Lower leg skin (tissue), 4 donors: ENCODE measurements around the gene GLIS2. TPM values are rescaled to one million over a fixed set of nuclear protein-coding genes. Genes with fewer than 3 reads are reported as not detected.

Experiments
- DNase-seq, 2 donors: peaks; one replicate each; pipeline ENCODE4 v3.0.0-alpha.2; 2019; ENCODE audit warnings: low spot score in 2 of 2
- H3K4me3 ChIP-seq: fragments of 200-600 bp; sonication (generic); 2 replicates; pipeline ENCODE4 v1.5.1; 2017; ENCODE audit warnings: mild to moderate bottlenecking, low read depth; ENCODE audit not compliant: poor library complexity, severe bottlenecking
- CTCF ChIP-seq, 3 donors: fragments of 450-650 bp; IDR thresholded peaks; one replicate each; pipeline ENCODE4 v1.5.1; 2016; ENCODE audit warnings: antibody characterized with exemption in 3 of 3, mild to moderate bottlenecking in 3 of 3, moderate library complexity in 2 of 3
- POLR2A ChIP-seq, 2 donors: fragments of 450-650 bp; IDR thresholded peaks; one replicate each; pipeline ENCODE4 v1.6.1; 2016 to 2017; ENCODE audit warnings: antibody characterized with exemption in 2 of 2, mild to moderate bottlenecking in 1 of 2, moderate library complexity in 1 of 2
- WGBS, 2 donors: methylation state at CpG; one replicate each; pipeline ENCODE4 v1.1.5; 2018; 5-methylcytosine and 5-hydroxymethylcytosine counted together
- intact Hi-C: fragments of 100-400 bp; cut with DNase I; formaldehyde crosslinking; loops from one replicate; pipeline ENCODE4 v1.15.0; 2023; ENCODE audit warnings: low total_unique reads
- total RNA-seq, 4 donors: library from RNA; depleted of rRNA; stranded (reverse); fragments of >200 nt; gene quantifications; one replicate each; pipeline ENCODE4 v1.1.0, GENCODE V29; 2016

GLIS2 gene
- 1 to 10 TPM; 1.3 to 2.6 (median 2.2) TPM for total RNA-seq

- TF ChIP-seq POLR2A (IDR thresholded peaks at IDR 0.05) = no peak
- no peak for TF ChIP-seq CTCF (IDR thresholded peaks at IDR 0.05)
- intact Hi-C loops = no loop called here
- WGBS, 2 donors = 0 to 1% methylated on average over 29 to 51 of the region's 115 CpGs
- peak in 1 of 2 donors; percentile 93 for DNase-seq
- H3K4me3 ChIP-seq = peak within 1 kb of the TSS; percentile 24
Measured at GRCh38 chr16:4315186-4316107, at the start of gene GLIS2. TSS of gene GLIS2 (plus strand) at chr16:4316067. CDS start at chr16:4332281, 16,214 bp downstream.

- 94 to 96% methylated on average over 6 of the region's 6 CpGs for WGBS, 2 donors
- intact Hi-C loops = no loop called here
Measured at GRCh38 chr16:4266372-4266771, 49.5 kb upstream of the GLIS2 start.

GRCh38 chr16:4270091-4270490 lies 45.8 kb upstream of the GLIS2 start:
- no peak for TF ChIP-seq POLR2A (IDR thresholded peaks at IDR 0.05)
- TF ChIP-seq CTCF (IDR thresholded peaks at IDR 0.05) = no peak
- WGBS, 2 donors = 62 to 72% methylated on average over 5 of the region's 5 CpGs
- DNase-seq = no peak
- intact Hi-C loops = no loop called here
- H3K4me3 ChIP-seq = no peak overlapping the region

More at GRCh38 chr16:4266372-4266771, 49.5 kb upstream of the GLIS2 start:
- DNase-seq = no peak
- no peak overlapping the region for H3K4me3 ChIP-seq
- TF ChIP-seq CTCF (IDR thresholded peaks at IDR 0.05) = no peak
- TF ChIP-seq POLR2A (IDR thresholded peaks at IDR 0.05) = no peak

- 84 to 91% methylated on average over 7 of the region's 7 CpGs for WGBS, 2 donors
- DNase-seq = no peak
- H3K4me3 ChIP-seq = no peak overlapping the region
- TF ChIP-seq CTCF (IDR thresholded peaks at IDR 0.05) (no peak), POLR2A (IDR thresholded peaks at IDR 0.05) (no peak)
- intact Hi-C loops = no loop called here
Measured at GRCh38 chr16:4270595-4270994, 45.3 kb upstream of the GLIS2 start.

- TF ChIP-seq POLR2A (IDR thresholded peaks at IDR 0.05) (no peak), CTCF (IDR thresholded peaks at IDR 0.05) (no peak)
- peak overlapping the region; percentile 92 for H3K4me3 ChIP-seq
- WGBS, 2 donors = 0 to 1% methylated on average over 30 to 34 of the region's 72 CpGs
- DNase-seq = peak; percentile 91 to 98
- intact Hi-C loops = no loop called here
Measured at GRCh38 chr16:4271176-4272113, 44.4 kb upstream of the GLIS2 start.
